ENCODE measurements around the gene TUFT1. TPM values are rescaled to one million over a fixed set of nuclear protein-coding genes. Genes with fewer than 3 reads are reported as not detected.

The TUFT1 gene
- total and polyA plus RNA-seq, 9 of the 15 experiments (the other 6 are each of a cell fraction or from before 2014, with no cell fraction given): 0.54 to 2.0 (median 1.7) TPM

GRCh38 chr1:151537112-151537511, 3.0 kb upstream of the TUFT1 start (continued):
- TF ChIP-seq STAG1 (CRISPR knock-in tag; IDR thresholded peaks at IDR 0.05; ENCODE audit: borderline replicate concordance) (no peak), C11orf30 (IDR thresholded peaks at IDR 0.05; ENCODE audit: low read depth) (peak; percentile 95), RB1 (IDR thresholded peaks at IDR 0.05; ENCODE audit: low read depth) (no peak), GTF2B (IDR thresholded peaks at IDR 0.05; ENCODE audit: extremely low read depth, insufficient read length) (no peak), MAZ (CRISPR knock-in tag; conservative IDR thresholded peaks at IDR 0.05 in 1 of 2, IDR thresholded peaks at IDR 0.05 in 1 of 2) (no peak), ZNF316 (IDR thresholded peaks at IDR 0.05) (peak; percentile 93), MAFK (IDR thresholded peaks at IDR 0.05; ENCODE audit: low read length) (peak; percentile 85), ZBTB11 (CRISPR knock-in tag; IDR thresholded peaks at IDR 0.05) (no peak), BCOR (IDR thresholded peaks at IDR 0.05) (no peak), MGA (IDR thresholded peaks at IDR 0.05) (peak; percentile 70), ZNF197 (CRISPR knock-in tag; IDR thresholded peaks at IDR 0.05; ENCODE audit: low read depth) (no peak), TCFL5 (CRISPR knock-in tag; conservative IDR thresholded peaks at IDR 0.05) (no peak), TRIM24 (IDR thresholded peaks at IDR 0.05) (0 out of 4 replicates have a peak, but pooled peaks of 1 of the 2 experiments have one; percentile 14)

All from K562 (cell line).